Fibroblast of lung (primary cell): ENCODE data around the gene PPIC.

Experiments used
- CTCF ChIP-seq, 2 donors: IDR thresholded peaks in 1 of 2; conservative IDR thresholded peaks in 1 of 2; 1 replicate in 1 of 2; 2 replicates in 1 of 2; pipeline ENCODE4 v1.5.1; 2011 to 2012; ENCODE audit warnings: low read length in 2 of 2, control low read depth in 1 of 2, inconsistent platforms in 1 of 2, low read depth in 1 of 2, mild to moderate bottlenecking in 1 of 2
- EZH2 ChIP-seq: IDR thresholded peaks from 2 replicates; pipeline ENCODE4 v1.5.1; 2012; ENCODE audit warnings: low read length, control low read depth, mild to moderate bottlenecking; ENCODE audit errors: missing control alignments

- TF ChIP-seq CTCF (conservative IDR thresholded peaks at IDR 0.05 in 1 of 2, IDR thresholded peaks at IDR 0.05 in 1 of 2; ENCODE audit: low read depth in 1 of 2, low read length in 2 of 2) (no peak), EZH2 (no peak)
Observed at GRCh38 chr5:123051206-123051605, 14.7 kb upstream of the PPIC start.
